Measurements from ENCODE around the gene CUX1. TPM values are rescaled to one million over a fixed set of nuclear protein-coding genes. Genes with fewer than 3 reads are reported as not detected.
A peak's percentile ranks its signal among the peaks of the same experiment; 100 is the strongest.
"Not testable (repeated sequence)": the region's sequence is repeated elsewhere in the genome, so short reads cannot be mapped to it uniquely, and the experiment has no call there.

CUX1 gene
- total RNA-seq, 1 experiment from 2014 or later, result 53.5 TPM

DNA sequence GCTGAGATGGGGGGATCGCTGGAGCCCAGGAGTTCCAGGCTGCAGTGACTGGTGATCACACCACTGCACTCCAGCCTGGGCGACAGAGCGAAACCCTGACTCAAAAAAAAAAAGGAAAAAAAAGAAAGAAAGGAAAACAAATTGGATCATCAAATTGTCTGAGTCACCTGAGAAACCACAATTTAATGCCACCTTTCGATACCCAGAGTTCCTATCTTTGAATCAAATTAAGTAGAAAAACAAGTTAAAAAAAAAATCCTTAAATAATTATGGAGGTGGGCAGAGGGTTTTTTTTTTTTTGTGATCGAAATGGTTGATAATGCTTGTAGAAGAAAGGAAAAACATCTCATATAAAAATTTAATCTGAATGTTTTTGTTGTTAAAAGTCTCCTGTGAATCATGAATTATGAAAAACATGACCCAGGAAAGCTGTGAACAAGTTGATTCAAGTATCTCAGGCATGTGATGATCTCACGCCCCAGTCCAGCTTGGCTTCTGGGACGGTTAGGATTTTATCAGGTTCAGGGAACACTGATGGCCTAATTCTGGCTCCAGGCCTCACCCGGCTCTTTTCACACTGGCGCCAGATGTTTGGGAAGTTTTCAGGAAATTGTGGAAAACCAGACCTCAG is 25.3 kb upstream of the CUX1 start:
- H3K27me3 Mint-ChIP-seq (ENCODE audit: low read depth), result peaks cover 16% of the 10 kb centered on the region
- H3K9me3 Mint-ChIP-seq, result peaks cover 0 to 5% of the 10 kb centered on the region in 2 experiments; a peak in 2 of 5 replicates
- H3K4me3 Mint-ChIP-seq, result no peak overlapping the region
- no CpG with 5 or more reads among the region's 9 CpGs for WGBS (ENCODE audit: extremely low coverage, insufficient read length, low lambda C conversion rate)
- H3K27ac ChIP-seq (ENCODE audit: insufficient read length, low read depth, low read length), result no peak overlapping the region
- H3T11ph ChIP-seq (ENCODE audit: low read length), result no peak overlapping the region
- no peak overlapping the region for H2BK5ac ChIP-seq (ENCODE audit: insufficient read length, low read length)
- no peak overlapping the region for H2BK15ac ChIP-seq (ENCODE audit: low read depth, low read length)
- H3K4me1 ChIP-seq (ENCODE audit: insufficient read depth, low read length), result no peaks in the 10 kb centered on the region
- H3K56ac ChIP-seq (ENCODE audit: insufficient read length, low read depth, low read length), result no peak overlapping the region
- no peaks in the 10 kb centered on the region for H3K23me2 ChIP-seq (ENCODE audit: insufficient read length, low read depth, low read length, poor library complexity, severe bottlenecking)
- no peak overlapping the region for H2AK5ac ChIP-seq (ENCODE audit: insufficient read length, low read length)
- no peak overlapping the region for H4K91ac ChIP-seq (ENCODE audit: insufficient read length, low read depth, low read length)
- DNase-seq, result no peak
- H3K4me2 ChIP-seq (ENCODE audit: insufficient read depth, insufficient read length, low read length), result no peak overlapping the region
- H3K79me2 ChIP-seq (ENCODE audit: insufficient read depth, low read length), result no peaks in the 10 kb centered on the region
- no peaks in the 10 kb centered on the region for H3K79me1 ChIP-seq (ENCODE audit: insufficient read depth, low read depth, low read length, poor library complexity, severe bottlenecking)
- no peaks in the 10 kb centered on the region for H3K4me1 Mint-ChIP-seq
- H3K4ac ChIP-seq (ENCODE audit: low read depth, low read length), result no peak overlapping the region
- H3K9ac ChIP-seq (ENCODE audit: extremely low read depth, insufficient read length, low read length), result no peak overlapping the region
- H4K5ac ChIP-seq (ENCODE audit: insufficient read length, low read depth, low read length), result no peak overlapping the region
- no peak overlapping the region for H3K18ac ChIP-seq (ENCODE audit: insufficient read length, low read depth, low read length)
- no peak overlapping the region for H4K8ac ChIP-seq (replicated peaks; ENCODE audit: insufficient read length, low read depth, low read length)
- H3K27ac Mint-ChIP-seq, result 0 out of 7 replicates have a peak overlapping the region, but pooled peaks of 1 of the 3 experiments have one; percentile 23
- no peak overlapping the region for H3K23ac ChIP-seq (ENCODE audit: insufficient read length, low read depth, low read length)
- H3K27me3 ChIP-seq (ENCODE audit: insufficient read depth, low read length), result no peaks in the 10 kb centered on the region
- no peak overlapping the region for H2BK120ac ChIP-seq (ENCODE audit: low read depth, low read length, poor library complexity, severe bottlenecking)
- H3K9me3 ChIP-seq (ENCODE audit: control insufficient read depth, low read depth, low read length), result no peaks in the 10 kb centered on the region
- TF ChIP-seq CTCF (conservative IDR thresholded peaks at IDR 0.05), result no peak
- H4K20me1 ChIP-seq (ENCODE audit: control insufficient read depth, insufficient read depth, insufficient read length), result no peaks in the 10 kb centered on the region
- H2BK20ac ChIP-seq (ENCODE audit: low read depth, low read length, poor library complexity, severe bottlenecking), result no peak overlapping the region
- no peak overlapping the region for H2AFZ ChIP-seq (ENCODE audit: low read length)
- H3K36me3 Mint-ChIP-seq (ENCODE audit: insufficient read depth in 1 of 3, low read depth in 3 of 3), result no peaks in the 10 kb centered on the region
- H3K14ac ChIP-seq (ENCODE audit: insufficient read depth, low read length), result no peak overlapping the region
- no peak overlapping the region for H2BK12ac ChIP-seq (ENCODE audit: insufficient read length, low read depth, low read length)

DNA sequence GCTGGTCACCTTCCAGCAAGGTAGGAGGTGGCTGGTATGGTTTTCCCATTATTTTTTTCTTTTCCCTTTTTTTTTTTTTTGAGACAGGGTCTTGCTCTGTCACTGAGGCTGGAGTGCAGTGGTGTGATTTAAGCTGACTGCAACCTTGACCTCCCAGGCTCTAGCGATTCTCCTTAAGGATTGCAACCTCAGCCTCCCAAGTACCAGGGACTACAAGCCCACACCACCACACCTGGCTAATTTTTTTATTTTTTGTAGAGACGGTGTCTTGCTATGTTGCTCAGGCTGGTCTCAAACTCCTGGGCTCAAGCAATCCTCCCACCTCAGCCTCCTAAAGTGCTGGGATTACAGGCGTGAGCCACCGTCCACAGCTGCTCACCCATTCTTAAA is 24.7 kb upstream of the CUX1 start:
- H3K79me1 ChIP-seq (ENCODE audit: insufficient read depth, low read depth, low read length, poor library complexity, severe bottlenecking); H3K27ac ChIP-seq (ENCODE audit: insufficient read length, low read depth, low read length); H3K4me1 ChIP-seq (ENCODE audit: insufficient read depth, low read length); H3K9ac ChIP-seq (ENCODE audit: extremely low read depth, insufficient read length, low read length); H3K4me3 Mint-ChIP-seq; H3K36me3 Mint-ChIP-seq (ENCODE audit: insufficient read depth in 1 of 3, low read depth in 3 of 3); H3K79me2 ChIP-seq (ENCODE audit: insufficient read depth, low read length); H2BK20ac ChIP-seq (ENCODE audit: low read depth, low read length, poor library complexity, severe bottlenecking); H4K5ac ChIP-seq (ENCODE audit: insufficient read length, low read depth, low read length); H3K4me1 Mint-ChIP-seq; H3K14ac ChIP-seq (ENCODE audit: insufficient read depth, low read length); H4K91ac ChIP-seq (ENCODE audit: insufficient read length, low read depth, low read length); H3T11ph ChIP-seq (ENCODE audit: low read length); H2AFZ ChIP-seq (ENCODE audit: low read length); H3K9me3 ChIP-seq (ENCODE audit: control insufficient read depth, low read depth, low read length); H4K8ac ChIP-seq (replicated peaks; ENCODE audit: insufficient read length, low read depth, low read length); H3K23ac ChIP-seq (ENCODE audit: insufficient read length, low read depth, low read length); H2BK5ac ChIP-seq (ENCODE audit: insufficient read length, low read length); H3K18ac ChIP-seq (ENCODE audit: insufficient read length, low read depth, low read length); H2BK120ac ChIP-seq (ENCODE audit: low read depth, low read length, poor library complexity, severe bottlenecking); H2BK15ac ChIP-seq (ENCODE audit: low read depth, low read length); H3K27me3 ChIP-seq (ENCODE audit: insufficient read depth, low read length); H3K23me2 ChIP-seq (ENCODE audit: insufficient read length, low read depth, low read length, poor library complexity, severe bottlenecking); DNase-seq; H3K4me2 ChIP-seq (ENCODE audit: insufficient read depth, insufficient read length, low read length); H2BK12ac ChIP-seq (ENCODE audit: insufficient read length, low read depth, low read length); H3K9me3 Mint-ChIP-seq; H4K20me1 ChIP-seq (ENCODE audit: control insufficient read depth, insufficient read depth, insufficient read length); H2AK5ac ChIP-seq (ENCODE audit: insufficient read length, low read length); H3K4ac ChIP-seq (ENCODE audit: low read depth, low read length); H3K56ac ChIP-seq (ENCODE audit: insufficient read length, low read depth, low read length): not testable (repeated sequence)
- Mint-ChIP-seq H3K27me3 (ENCODE audit: low read depth) (peaks cover 14% of the 10 kb centered on the region), H3K27ac (0 out of 7 replicates have a peak overlapping the region, but pooled peaks of 1 of the 3 experiments have one; percentile 23)
- WGBS (ENCODE audit: extremely low coverage, insufficient read length, low lambda C conversion rate), result no CpG with 5 or more reads among the region's 4 CpGs

Data from H9 (cell line).